ENCODE results near the gene HOXB7.

Gene HOXB7

GRCh38 chr17:48567646-48568354 lies 43.0 kb downstream of the HOXB7 start:
- peak overlapping the region; percentile 39 to 75 for H3K4me3 ChIP-seq (ENCODE audit: low read length in 2 of 2)
- H3K4me1 ChIP-seq (ENCODE audit: control insufficient read depth, insufficient read depth, low read length): peaks cover 79% of the 10 kb centered on the region
- no peaks in the 10 kb centered on the region for H3K9me3 ChIP-seq (ENCODE audit: control insufficient read depth in 2 of 2, low read length in 2 of 2)
- H3K27ac ChIP-seq (ENCODE audit: low read length): peak overlapping the region; percentile 94
- no peaks in the 10 kb centered on the region for H3K36me3 ChIP-seq (ENCODE audit: control insufficient read depth in 2 of 2, insufficient read depth in 2 of 2, low read length in 2 of 2)
- H3K9ac ChIP-seq (ENCODE audit: low read length in 2 of 2): peak overlapping the region in 1 of 2 donors; percentile 47
- H3K27me3 ChIP-seq (ENCODE audit: control insufficient read depth in 1 of 2, insufficient read depth in 2 of 2, low read length in 2 of 2): peaks cover 0 to 18% of the 10 kb centered on the region in 2 donors

- Histone ChIP-seq H3K27ac (ENCODE audit: low read length) (peak overlapping the region; percentile 94), H3K27me3 (ENCODE audit: control insufficient read depth in 1 of 2, insufficient read depth in 2 of 2, low read length in 2 of 2) (peaks cover 0 to 14% of the 10 kb centered on the region in 2 donors), H3K9me3 (ENCODE audit: control insufficient read depth in 2 of 2, low read length in 2 of 2) (no peaks in the 10 kb centered on the region), H3K4me3 (ENCODE audit: low read length in 2 of 2) (peak overlapping the region in 1 of 2 donors; percentile 75), H3K4me1 (ENCODE audit: control insufficient read depth, insufficient read depth, low read length) (peaks cover 79% of the 10 kb centered on the region), H3K9ac (ENCODE audit: low read length in 2 of 2) (peak overlapping the region in 1 of 2 donors; percentile 36), H3K36me3 (ENCODE audit: control insufficient read depth in 2 of 2, insufficient read depth in 2 of 2, low read length in 2 of 2) (no peaks in the 10 kb centered on the region)
Observed at GRCh38 chr17:48567209-48567608, 43.6 kb downstream of the HOXB7 start.

GRCh38 chr17:48566717-48567116 lies 44.1 kb downstream of the HOXB7 start:
- no peaks in the 10 kb centered on the region for H3K36me3 ChIP-seq (ENCODE audit: control insufficient read depth in 2 of 2, insufficient read depth in 2 of 2, low read length in 2 of 2)
- no peaks in the 10 kb centered on the region for H3K9me3 ChIP-seq (ENCODE audit: control insufficient read depth in 2 of 2, low read length in 2 of 2)
- H3K4me3 ChIP-seq (ENCODE audit: low read length in 2 of 2): peak overlapping the region in 1 of 2 donors; percentile 75
- peak overlapping the region; percentile 94 for H3K27ac ChIP-seq (ENCODE audit: low read length)
- H3K27me3 ChIP-seq (ENCODE audit: control insufficient read depth in 1 of 2, insufficient read depth in 2 of 2, low read length in 2 of 2): peaks cover 0 to 14% of the 10 kb centered on the region in 2 donors
- H3K4me1 ChIP-seq (ENCODE audit: control insufficient read depth, insufficient read depth, low read length): peaks cover 77% of the 10 kb centered on the region
- no peak overlapping the region for H3K9ac ChIP-seq (ENCODE audit: low read length in 2 of 2)

GRCh38 chr17:48565925-48566710 lies 44.7 kb downstream of the HOXB7 start:
- Histone ChIP-seq H3K9me3 (ENCODE audit: control insufficient read depth in 2 of 2, low read length in 2 of 2) (no peaks in the 10 kb centered on the region), H3K27ac (ENCODE audit: low read length) (peak overlapping the region; percentile 94), H3K36me3 (ENCODE audit: control insufficient read depth in 2 of 2, insufficient read depth in 2 of 2, low read length in 2 of 2) (peaks cover 0 to 2% of the 10 kb centered on the region in 2 donors), H3K27me3 (ENCODE audit: control insufficient read depth in 1 of 2, insufficient read depth in 2 of 2, low read length in 2 of 2) (peaks cover 0 to 14% of the 10 kb centered on the region in 2 donors), H3K4me1 (ENCODE audit: control insufficient read depth, insufficient read depth, low read length) (peaks cover 78% of the 10 kb centered on the region), H3K9ac (ENCODE audit: low read length in 2 of 2) (no peak overlapping the region), H3K4me3 (ENCODE audit: low read length in 2 of 2) (peak overlapping the region in 1 of 2 donors; percentile 77)

GRCh38 chr17:48565022-48565554 lies 45.7 kb downstream of the HOXB7 start:
- H3K4me3 ChIP-seq (ENCODE audit: low read length in 2 of 2): peak overlapping the region; percentile 49 to 77
- H3K36me3 ChIP-seq (ENCODE audit: control insufficient read depth in 2 of 2, insufficient read depth in 2 of 2, low read length in 2 of 2): peaks cover 0 to 2% of the 10 kb centered on the region in 2 donors
- H3K27me3 ChIP-seq (ENCODE audit: control insufficient read depth in 1 of 2, insufficient read depth in 2 of 2, low read length in 2 of 2): peaks cover 0 to 8% of the 10 kb centered on the region in 2 donors
- no peaks in the 10 kb centered on the region for H3K9me3 ChIP-seq (ENCODE audit: control insufficient read depth in 2 of 2, low read length in 2 of 2)
- peak overlapping the region; percentile 80 for H3K27ac ChIP-seq (ENCODE audit: low read length)
- peaks cover 79% of the 10 kb centered on the region for H3K4me1 ChIP-seq (ENCODE audit: control insufficient read depth, insufficient read depth, low read length)
- H3K9ac ChIP-seq (ENCODE audit: low read length in 2 of 2): peak overlapping the region; percentile 65 to 84

- H3K9ac ChIP-seq (ENCODE audit: low read length in 2 of 2): peak overlapping the region; percentile 65 to 84
- H3K4me1 ChIP-seq (ENCODE audit: control insufficient read depth, insufficient read depth, low read length): peaks cover 81% of the 10 kb centered on the region
- H3K27ac ChIP-seq (ENCODE audit: low read length): peak overlapping the region; percentile 80
- H3K4me3 ChIP-seq (ENCODE audit: low read length in 2 of 2): peak overlapping the region; percentile 49 to 77
- no peaks in the 10 kb centered on the region for H3K9me3 ChIP-seq (ENCODE audit: control insufficient read depth in 2 of 2, low read length in 2 of 2)
- peaks cover 0 to 6% of the 10 kb centered on the region in 2 donors for H3K27me3 ChIP-seq (ENCODE audit: control insufficient read depth in 1 of 2, insufficient read depth in 2 of 2, low read length in 2 of 2)
- peaks cover 0 to 2% of the 10 kb centered on the region in 2 donors for H3K36me3 ChIP-seq (ENCODE audit: control insufficient read depth in 2 of 2, insufficient read depth in 2 of 2, low read length in 2 of 2)
Observed at GRCh38 chr17:48564188-48565021, 46.4 kb downstream of the HOXB7 start.

- peaks cover 0 to 4% of the 10 kb centered on the region in 2 donors for H3K27me3 ChIP-seq (ENCODE audit: control insufficient read depth in 1 of 2, insufficient read depth in 2 of 2, low read length in 2 of 2)
- peaks cover 0 to 2% of the 10 kb centered on the region in 2 donors for H3K36me3 ChIP-seq (ENCODE audit: control insufficient read depth in 2 of 2, insufficient read depth in 2 of 2, low read length in 2 of 2)
- H3K4me3 ChIP-seq (ENCODE audit: low read length in 2 of 2): peak overlapping the region; percentile 44 to 77
- H3K27ac ChIP-seq (ENCODE audit: low read length): peak overlapping the region; percentile 66
- H3K9ac ChIP-seq (ENCODE audit: low read length in 2 of 2): peak overlapping the region; percentile 51 to 52
- H3K4me1 ChIP-seq (ENCODE audit: control insufficient read depth, insufficient read depth, low read length): peaks cover 86% of the 10 kb centered on the region
- H3K9me3 ChIP-seq (ENCODE audit: control insufficient read depth in 2 of 2, low read length in 2 of 2): no peaks in the 10 kb centered on the region
Observed at GRCh38 chr17:48563867-48564187, 47.0 kb downstream of the HOXB7 start.

- peak overlapping the region; percentile 66 for H3K27ac ChIP-seq (ENCODE audit: low read length)
- H3K4me1 ChIP-seq (ENCODE audit: control insufficient read depth, insufficient read depth, low read length): peaks cover 88% of the 10 kb centered on the region
- no peaks in the 10 kb centered on the region for H3K9me3 ChIP-seq (ENCODE audit: control insufficient read depth in 2 of 2, low read length in 2 of 2)
- peak overlapping the region; percentile 44 to 77 for H3K4me3 ChIP-seq (ENCODE audit: low read length in 2 of 2)
- H3K36me3 ChIP-seq (ENCODE audit: control insufficient read depth in 2 of 2, insufficient read depth in 2 of 2, low read length in 2 of 2): peaks cover 0 to 2% of the 10 kb centered on the region in 2 donors
- H3K27me3 ChIP-seq (ENCODE audit: control insufficient read depth in 1 of 2, insufficient read depth in 2 of 2, low read length in 2 of 2): peaks cover 0 to 2% of the 10 kb centered on the region in 2 donors
- H3K9ac ChIP-seq (ENCODE audit: low read length in 2 of 2): peak overlapping the region; percentile 51 to 52
Observed at GRCh38 chr17:48563385-48563838, 47.4 kb downstream of the HOXB7 start.

- peaks cover 89% of the 10 kb centered on the region for H3K4me1 ChIP-seq (ENCODE audit: control insufficient read depth, insufficient read depth, low read length)
- H3K36me3 ChIP-seq (ENCODE audit: control insufficient read depth in 2 of 2, insufficient read depth in 2 of 2, low read length in 2 of 2): peaks cover 0 to 2% of the 10 kb centered on the region in 2 donors
- H3K27ac ChIP-seq (ENCODE audit: low read length): peak overlapping the region; percentile 66
- no peak overlapping the region for H3K9ac ChIP-seq (ENCODE audit: low read length in 2 of 2)
- no peaks in the 10 kb centered on the region for H3K9me3 ChIP-seq (ENCODE audit: control insufficient read depth in 2 of 2, low read length in 2 of 2)
- H3K27me3 ChIP-seq (ENCODE audit: control insufficient read depth in 1 of 2, insufficient read depth in 2 of 2, low read length in 2 of 2): no peaks in the 10 kb centered on the region
- H3K4me3 ChIP-seq (ENCODE audit: low read length in 2 of 2): peak overlapping the region; percentile 7 to 77
Observed at GRCh38 chr17:48562934-48563333, 47.9 kb downstream of the HOXB7 start.
